Liver (tissue), 9 donors: Measurements from ENCODE around the gene CDKL4. TPM values are rescaled to one million over a fixed set of nuclear protein-coding genes. Genes with fewer than 3 reads are reported as not detected.

Source experiments
- DNase-seq: peaks from one replicate; pipeline ENCODE4 v3.0.0-alpha.2; 2017; ENCODE audit warnings: low spot score
- H3K27ac ChIP-seq, 2 donors: one replicate each; pipeline ENCODE4 v1.7.0; 2013; ENCODE audit warnings: inconsistent platforms in 2 of 2, low read length in 2 of 2, control low read depth in 1 of 2, low read depth in 1 of 2, mild to moderate bottlenecking in 1 of 2
- H3K27me3 ChIP-seq, 4 donors: one replicate each; pipeline versions ENCODE4 v1.6.1 to v1.7.0; 2013; ENCODE audit warnings: low read length in 3 of 4, inconsistent platforms in 1 of 4, mild to moderate bottlenecking in 1 of 4, moderate library complexity in 1 of 4; ENCODE audit not compliant: control insufficient read depth in 4 of 4, insufficient read depth in 4 of 4
- H3K36me3 ChIP-seq, 4 donors: one replicate each; pipeline versions ENCODE4 v1.6.1 to v1.7.0; 2013; ENCODE audit warnings: low read length in 3 of 4, mild to moderate bottlenecking in 3 of 4, low read depth in 1 of 4, moderate library complexity in 1 of 4; ENCODE audit not compliant: control insufficient read depth in 4 of 4, insufficient read depth in 3 of 4
- H3K4me1 ChIP-seq, 4 donors: one replicate each; pipeline versions ENCODE4 v1.6.1 to v1.7.0; 2013; ENCODE audit warnings: low read length in 3 of 4, mild to moderate bottlenecking in 3 of 4, moderate library complexity in 1 of 4; ENCODE audit not compliant: control insufficient read depth in 4 of 4, insufficient read depth in 4 of 4
- H3K4me3 ChIP-seq, 3 donors: one replicate each; pipeline versions ENCODE4 v1.6.1 to v1.7.0; 2013; ENCODE audit warnings: low read length in 3 of 3, control low read depth in 1 of 3, low read depth in 1 of 3, mild to moderate bottlenecking in 1 of 3
- H3K9ac ChIP-seq, 2 donors: one replicate each; pipeline ENCODE4 v1.7.0; 2013; ENCODE audit warnings: low read length in 2 of 2, mild to moderate bottlenecking in 2 of 2, moderate library complexity in 2 of 2, control low read depth in 1 of 2, low read depth in 1 of 2
- H3K9me3 ChIP-seq, 4 donors: one replicate each; pipeline versions ENCODE4 v1.6.1 to v1.7.0; 2013; ENCODE audit warnings: low read length in 3 of 4; ENCODE audit not compliant: control insufficient read depth in 4 of 4
- ATF3 ChIP-seq: IDR thresholded peaks from 2 replicates; pipeline ENCODE4 v1.6.1; 2016; ENCODE audit warnings: antibody characterized with exemption
- CTCF ChIP-seq: fragments of 150-350 bp; IDR thresholded peaks from 2 replicates; pipeline ENCODE4 v1.5.1; 2017; ENCODE audit warnings: improper control_type of control experiment, low read depth, low read length; ENCODE audit not compliant: missing input control
- EGR1 ChIP-seq, 2 donors: IDR thresholded peaks; 2 replicates each; pipeline ENCODE4 v1.6.1; 2016 to 2018; ENCODE audit warnings: antibody characterized with exemption in 2 of 2, low read depth in 2 of 2
- FOXA1 ChIP-seq: IDR thresholded peaks from 2 replicates; pipeline ENCODE4 v1.6.1; 2016; ENCODE audit warnings: antibody characterized with exemption
- FOXA2 ChIP-seq: IDR thresholded peaks from 2 replicates; pipeline ENCODE4 v1.6.1; 2016; ENCODE audit warnings: antibody characterized with exemption
- GABPA ChIP-seq, 2 donors: IDR thresholded peaks in 1 of 2; conservative IDR thresholded peaks in 1 of 2; 2 replicates each; pipeline ENCODE4 v1.6.1; 2016; ENCODE audit warnings: antibody characterized with exemption in 2 of 2, mild to moderate bottlenecking in 1 of 2, moderate library complexity in 1 of 2
- HNF4A ChIP-seq, 2 donors: conservative IDR thresholded peaks; 2 replicates each; pipeline ENCODE4 v1.6.1; 2016; ENCODE audit warnings: antibody characterized with exemption in 2 of 2, mild to moderate bottlenecking in 2 of 2
- HNF4G ChIP-seq: IDR thresholded peaks from 2 replicates; pipeline ENCODE4 v1.6.1; 2016; ENCODE audit warnings: antibody characterized with exemption
- RAD21 ChIP-seq, 2 donors: IDR thresholded peaks; 2 replicates each; pipeline ENCODE4 v1.6.1; 2016; ENCODE audit warnings: antibody characterized with exemption in 2 of 2, mild to moderate bottlenecking in 2 of 2
- RXRA ChIP-seq, 2 donors: IDR thresholded peaks; 2 replicates each; pipeline ENCODE4 v1.6.1; 2017 to 2018; ENCODE audit warnings: antibody characterized with exemption in 2 of 2, mild to moderate bottlenecking in 1 of 2
- SP1 ChIP-seq: IDR thresholded peaks from 2 replicates; pipeline ENCODE4 v1.6.1; 2018; ENCODE audit warnings: antibody characterized with exemption, mild to moderate bottlenecking
- ZBTB33 ChIP-seq: IDR thresholded peaks from 2 replicates; pipeline ENCODE4 v1.6.1; 2016; ENCODE audit warnings: antibody characterized with exemption
- WGBS: extraction: QIAGEN DNeasy Blood & Tissue Kit; methylation state at CpG from one replicate; pipeline ENCODE4 v1.1.7; 2013; 5-methylcytosine and 5-hydroxymethylcytosine counted together
- polyA plus RNA-seq, 2 donors: library from polyadenylated mRNA; stranded (reverse) in 1 of 2; unstranded in 1 of 2; fragments of 200-250 nt in 1 of 2; fragments of >200 nt in 1 of 2; fragmentation: Nextera tagmentation in 1 of 2; extraction: Ambion mirVana in 1 of 2; gene quantifications; one replicate each; pipeline versions ENCODE4 v1.2.1 to v1.2.3, GENCODE V29; 2013 to 2015
- total RNA-seq, 2 donors: library from RNA; depleted of rRNA; stranded (reverse); fragments of >200 nt; gene quantifications; one replicate each; pipeline ENCODE4 v1.2.3, GENCODE V29; 2014
- TF ChIP-seq, protein P1 (sequence below): IDR thresholded peaks from 2 replicates; pipeline ENCODE4 v1.6.1; 2016; ENCODE audit warnings: antibody characterized with exemption
- donor health status: healthy.
- donor health status: healthy.
- donor health status: healthy.
- donor health status: healthy.
- donor health status: healthy.

The CDKL4 gene
- total and polyA plus RNA-seq, 4 donors: 0.25 to 1.1 TPM; not detected in 2

DNA sequence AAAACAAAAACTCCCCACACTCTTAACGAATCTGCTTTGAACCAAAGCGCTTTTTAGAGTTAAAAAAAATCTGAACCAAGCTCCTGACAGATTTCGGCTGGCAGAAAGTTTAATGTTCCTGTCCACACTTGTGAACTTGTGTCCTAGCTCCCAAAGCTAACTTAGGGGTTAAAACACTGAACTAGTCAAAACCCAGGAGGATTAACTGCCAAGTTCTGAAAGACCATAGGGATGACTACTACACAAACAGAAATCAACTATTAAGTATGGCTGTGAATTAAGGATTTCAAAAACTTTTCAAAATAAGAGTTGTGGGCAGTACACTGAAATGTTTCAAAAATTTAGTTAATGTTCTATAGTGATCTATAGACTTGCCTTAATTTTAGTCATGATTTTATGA lies 26.2 kb upstream of the CDKL4 start (continued):
- TF ChIP-seq FOXA2: no peak

- Histone ChIP-seq H3K4me1 (no peaks in the 10 kb centered on the region), H3K27ac (no peak overlapping the region), H3K36me3 (peaks cover 0 to 27% (median 15%) of the 10 kb centered on the region in 4 donors), H3K4me3 (no peak overlapping the region), H3K9me3 (no peaks in the 10 kb centered on the region), H3K9ac (no peak overlapping the region), H3K27me3 (no peaks in the 10 kb centered on the region)
- DNase-seq: no peak
- 93% methylated on average over 3 of the region's 3 CpGs for WGBS
- no peak for TF ChIP-seq FOXA1
- TF ChIP-seq CTCF: no peak
- no peak for TF ChIP-seq RXRA (IDR thresholded peaks at IDR 0.05)
- no peak for TF ChIP-seq GABPA (IDR thresholded peaks at IDR 0.05 in 1 of 2, conservative IDR thresholded peaks at IDR 0.05 in 1 of 2)
- no peak for TF ChIP-seq SP1
Measured at GRCh38 chr2:39266916-39267434, 23.2 kb upstream of the CDKL4 start.

GRCh38 chr2:39266139-39266805 lies 22.5 kb upstream of the CDKL4 start:
- Histone ChIP-seq H3K4me1 (no peaks in the 10 kb centered on the region), H3K9me3 (no peaks in the 10 kb centered on the region), H3K9ac (no peak overlapping the region), H3K27ac (no peak overlapping the region), H3K27me3 (no peaks in the 10 kb centered on the region), H3K4me3 (no peak overlapping the region), H3K36me3 (peaks cover 0 to 25% (median 11%) of the 10 kb centered on the region in 4 donors)
- DNase-seq: no peak
- WGBS: 91% methylated on average over 3 of the region's 3 CpGs
- TF ChIP-seq RAD21 (IDR thresholded peaks at IDR 0.05) (no peak), ATF3 (no peak), HNF4G (no peak)

DNA sequence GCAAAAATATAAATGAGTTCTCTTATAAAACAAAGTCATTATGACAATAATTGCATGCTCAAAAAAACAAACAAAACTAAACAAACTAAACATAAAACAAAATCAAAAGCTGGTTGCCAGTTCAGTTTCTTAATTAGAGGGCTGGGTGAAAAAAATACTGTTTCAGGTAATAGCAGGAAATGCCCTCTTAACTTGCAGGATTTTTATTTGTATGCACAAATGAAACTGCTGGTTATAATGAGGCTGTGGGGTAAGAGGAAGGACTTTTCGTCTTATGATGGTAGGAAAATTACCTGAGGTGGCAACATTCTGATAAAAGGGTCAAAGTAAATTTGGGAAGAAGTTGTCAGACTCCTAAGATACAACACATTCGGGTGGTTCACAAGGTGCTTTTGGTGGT lies 21.5 kb upstream of the CDKL4 start:
- H3K36me3 ChIP-seq: peaks cover 0 to 30% (median 13%) of the 10 kb centered on the region in 4 donors
- no peaks in the 10 kb centered on the region for H3K4me1 ChIP-seq
- WGBS: 89% methylated on average over 2 of the region's 2 CpGs
- TF ChIP-seq ZBTB33 (no peak), SP1 (no peak), EGR1 (IDR thresholded peaks at IDR 0.05; ENCODE audit: low read depth in 2 of 2) (no peak), RAD21 (IDR thresholded peaks at IDR 0.05) (no peak), RXRA (IDR thresholded peaks at IDR 0.05) (no peak), HNF4A (conservative IDR thresholded peaks at IDR 0.05) (no peak), FOXA1 (no peak)
- TF ChIP-seq, protein P1, sequence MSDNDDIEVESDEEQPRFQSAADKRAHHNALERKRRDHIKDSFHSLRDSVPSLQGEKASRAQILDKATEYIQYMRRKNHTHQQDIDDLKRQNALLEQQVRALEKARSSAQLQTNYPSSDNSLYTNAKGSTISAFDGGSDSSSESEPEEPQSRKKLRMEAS: no peak
- H3K9me3 ChIP-seq: no peaks in the 10 kb centered on the region
- DNase-seq: no peak
- H3K4me3 ChIP-seq: no peak overlapping the region
- H3K27ac ChIP-seq: no peak overlapping the region
- H3K27me3 ChIP-seq: no peaks in the 10 kb centered on the region
- no peak overlapping the region for H3K9ac ChIP-seq
